ENCODE data around the gene GYS2. TPM values are rescaled to one million over a fixed set of nuclear protein-coding genes. Genes with fewer than 3 reads are reported as not detected.
"Not testable (repeated sequence)": the region's sequence is repeated elsewhere in the genome, so short reads cannot be mapped to it uniquely, and the experiment has no call there.

GYS2 gene
- not detected in 2 replicates for total RNA-seq (2014; rRNA removed; shearing (Covaris generic); ENCODE audit: low replicate concordance)

DNA sequence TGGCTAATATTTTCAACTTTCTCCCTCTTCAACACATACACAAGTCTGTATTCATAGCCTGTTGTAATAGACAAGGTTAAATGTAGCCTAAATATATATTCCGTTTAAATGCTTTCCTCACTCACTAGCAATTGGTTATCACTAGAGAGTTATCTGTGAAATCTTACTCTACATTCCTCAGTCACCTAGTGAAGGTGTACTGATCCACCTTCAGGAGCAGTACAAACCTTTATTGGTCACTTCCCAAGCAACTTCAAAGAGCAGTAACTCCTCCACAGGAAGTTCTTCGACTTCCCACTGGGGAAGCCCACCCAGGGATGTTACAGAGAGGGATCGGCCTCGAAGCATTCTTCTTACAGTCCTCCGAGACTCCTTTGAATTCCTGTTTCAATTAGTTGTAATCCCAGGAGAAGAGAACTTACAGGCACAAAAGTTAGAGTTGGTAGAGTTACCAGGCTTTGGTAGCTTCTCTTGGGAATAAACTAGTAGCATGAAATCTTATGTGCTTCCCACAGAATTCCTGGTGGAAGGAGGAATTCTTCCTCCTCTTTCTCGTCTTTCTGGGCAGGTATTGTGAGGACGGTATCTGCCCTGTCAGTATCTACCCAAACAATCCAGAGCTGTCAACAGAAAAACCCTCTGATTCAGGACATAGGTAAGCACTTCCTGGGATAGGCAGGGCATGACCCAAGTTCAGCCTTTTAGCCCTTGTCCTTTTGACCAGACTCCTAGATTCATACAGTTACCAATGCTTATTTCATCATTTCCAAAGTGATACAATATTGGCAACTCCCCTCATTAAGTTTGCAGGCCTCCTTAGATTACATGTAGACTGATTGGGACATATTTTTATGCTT lies at the start of gene GYS2:
GYS2 (minus strand) TSS at position 603 of the 857 bp plus-strand sequence; CDS start at position 348, 255 bp downstream.
- no peak for DNase-seq (ENCODE audit: low read depth)
- in situ Hi-C loops (cut with HindIII; ENCODE audit: low pct_unique_long_range_greater_than_20kb, low sequenced_read_pairs): no loop called here

DNA sequence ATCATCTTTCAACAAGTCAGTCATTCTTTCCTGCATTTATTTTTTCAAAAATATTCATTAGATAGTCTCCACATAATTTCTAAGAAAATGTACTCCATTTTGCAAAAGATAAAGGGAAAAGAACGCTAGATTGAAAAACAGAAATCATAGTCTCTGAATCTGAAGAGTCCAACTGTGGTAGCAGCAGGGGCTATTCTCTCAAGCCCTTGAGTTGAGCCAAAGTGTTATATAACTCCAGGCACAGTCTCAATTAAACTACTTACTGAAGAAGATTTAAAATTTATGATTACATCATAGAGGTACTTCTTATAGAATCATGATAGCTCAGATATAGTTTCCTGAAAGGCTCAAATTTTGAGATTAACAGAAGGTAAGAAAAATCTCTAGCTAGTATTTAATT lies 47.2 kb upstream of the GYS2 start:
- DNase-seq (ENCODE audit: low read depth): no peak
- in situ Hi-C loops (cut with HindIII; ENCODE audit: low pct_unique_long_range_greater_than_20kb, low sequenced_read_pairs): no loop called here

DNA sequence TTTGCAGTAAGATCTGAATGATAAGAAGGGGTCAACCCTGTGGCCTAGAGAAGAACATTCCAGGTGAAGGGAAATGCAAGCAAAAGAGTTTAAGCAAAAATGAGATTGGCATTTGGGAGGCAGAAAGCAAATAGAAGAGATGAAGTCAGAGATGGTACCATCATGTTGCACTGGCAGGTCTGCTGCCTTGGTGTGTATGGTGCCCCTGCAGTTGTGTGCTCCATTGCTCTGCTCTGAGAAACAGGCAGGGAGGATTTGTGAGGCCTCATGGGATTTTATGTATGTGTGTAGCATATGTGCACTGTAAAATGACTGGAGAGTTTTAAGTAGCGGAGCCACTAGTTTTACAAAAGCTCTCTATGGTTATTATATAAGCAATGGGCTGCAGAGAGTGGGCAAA lies 46.4 kb upstream of the GYS2 start:
- no peak for DNase-seq (ENCODE audit: low read depth)
- in situ Hi-C loops (cut with HindIII; ENCODE audit: low pct_unique_long_range_greater_than_20kb, low sequenced_read_pairs): no loop called here

DNA sequence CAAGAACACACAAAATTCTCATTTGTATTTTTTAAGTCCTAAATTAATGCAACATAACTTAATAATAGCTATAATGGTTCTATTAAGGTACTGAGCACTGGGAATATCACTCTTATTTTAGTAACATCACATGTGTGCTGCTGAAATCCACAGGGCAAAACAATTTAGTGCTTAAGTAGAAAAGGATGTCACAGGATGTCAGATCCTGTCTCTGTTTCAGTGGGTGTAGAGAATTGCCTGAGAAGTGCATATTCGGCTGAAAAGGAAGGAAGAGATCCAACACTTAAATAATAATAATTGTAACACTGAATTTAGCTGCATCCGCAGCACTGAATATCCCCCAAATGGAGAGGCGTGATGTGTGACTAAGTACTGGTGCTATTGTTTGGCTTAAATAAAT lies 44.4 kb upstream of the GYS2 start:
- DNase-seq (ENCODE audit: low read depth): no peak
- in situ Hi-C loops (cut with HindIII; ENCODE audit: low pct_unique_long_range_greater_than_20kb, low sequenced_read_pairs): no loop called here

DNA sequence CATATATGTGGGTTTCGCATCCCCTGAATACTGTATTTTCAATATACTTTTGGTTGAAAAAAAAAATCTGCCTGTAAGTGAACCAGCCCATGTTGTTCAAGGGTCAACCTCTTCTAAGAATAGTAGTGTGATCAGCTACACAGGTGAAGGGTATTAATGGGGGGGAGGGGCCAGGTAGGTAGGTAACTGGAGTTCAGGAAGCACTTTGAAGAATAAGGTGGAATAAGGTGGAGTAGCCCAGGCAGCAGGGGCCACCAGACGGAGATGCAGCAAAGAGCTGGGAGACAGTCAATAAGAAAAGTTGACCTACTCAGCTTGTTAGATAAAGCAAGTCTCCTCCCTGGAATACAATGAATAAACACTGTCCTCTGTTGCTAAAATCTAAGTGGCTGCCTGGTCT lies 43.7 kb upstream of the GYS2 start:
- DNase-seq (ENCODE audit: low read depth): no peak
- in situ Hi-C loops (cut with HindIII; ENCODE audit: low pct_unique_long_range_greater_than_20kb, low sequenced_read_pairs): no loop called here

DNA sequence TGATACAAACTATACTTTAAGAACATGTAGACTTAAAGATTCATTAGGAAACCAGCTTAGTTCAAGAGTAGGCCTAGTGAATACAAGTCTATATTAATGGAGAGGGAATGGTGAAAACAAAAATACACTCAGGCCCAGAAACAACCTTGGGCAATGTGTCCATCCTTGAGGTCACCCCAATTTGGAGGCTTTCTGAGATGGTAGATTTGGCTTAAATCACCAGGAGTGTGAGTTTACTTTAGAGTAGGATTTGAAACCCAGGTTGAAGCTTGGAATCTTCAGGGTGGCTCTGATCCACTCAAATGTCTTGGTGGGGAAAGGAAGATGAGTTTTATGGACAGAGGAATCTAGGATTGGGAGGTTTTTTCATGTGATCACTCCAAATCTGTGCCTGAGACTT lies 42.5 kb upstream of the GYS2 start:
- no peak for DNase-seq (ENCODE audit: low read depth)
- in situ Hi-C loops (cut with HindIII; ENCODE audit: low pct_unique_long_range_greater_than_20kb, low sequenced_read_pairs): no loop called here

DNA sequence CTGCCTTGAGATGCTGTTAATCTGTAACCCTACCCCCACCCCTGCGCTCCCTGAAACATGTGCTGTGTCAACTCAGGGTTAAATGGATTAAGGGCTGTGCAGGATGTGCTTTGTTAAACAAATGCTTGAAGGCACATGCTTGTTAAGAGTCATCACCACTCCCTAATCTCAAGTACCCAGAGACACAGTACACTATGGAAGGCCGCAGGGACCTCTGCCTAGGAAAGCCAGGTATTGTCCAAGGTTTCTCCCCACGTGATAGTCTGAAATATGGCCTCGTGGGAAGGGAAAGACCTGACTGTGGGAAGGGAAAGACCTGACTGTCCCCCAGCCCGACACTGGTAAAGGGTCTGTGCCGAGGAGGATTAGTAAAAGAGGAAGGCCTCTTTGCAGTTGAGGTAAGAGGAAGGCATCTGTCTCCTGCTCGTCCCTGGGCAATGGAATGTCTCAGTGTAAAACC lies 40.4 kb upstream of the GYS2 start:
- in situ Hi-C loops (cut with HindIII; ENCODE audit: low pct_unique_long_range_greater_than_20kb, low sequenced_read_pairs): not testable (repeated sequence)
- DNase-seq (ENCODE audit: low read depth): peak; percentile 75

DNA sequence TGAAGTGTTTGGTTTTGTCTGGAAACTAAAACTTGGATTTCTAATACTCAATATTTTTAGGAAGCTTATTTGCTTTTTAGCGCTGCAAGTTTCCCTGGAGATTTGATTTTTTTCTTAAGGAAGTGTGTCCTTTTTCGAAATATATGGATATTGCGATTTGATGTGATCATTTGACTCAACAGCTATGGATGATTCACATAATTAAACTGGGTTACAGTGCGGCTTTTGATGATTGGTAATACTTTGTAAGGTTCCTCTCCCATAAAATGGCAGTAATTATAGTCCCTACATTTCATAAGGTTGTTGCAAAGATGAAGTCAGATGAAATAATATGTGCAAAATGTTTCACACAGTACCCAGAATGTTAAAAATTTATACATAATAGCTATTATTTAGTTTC lies 39.9 kb upstream of the GYS2 start:
- no peak for DNase-seq (ENCODE audit: low read depth)
- in situ Hi-C loops (cut with HindIII; ENCODE audit: low pct_unique_long_range_greater_than_20kb, low sequenced_read_pairs): no loop called here

DNA sequence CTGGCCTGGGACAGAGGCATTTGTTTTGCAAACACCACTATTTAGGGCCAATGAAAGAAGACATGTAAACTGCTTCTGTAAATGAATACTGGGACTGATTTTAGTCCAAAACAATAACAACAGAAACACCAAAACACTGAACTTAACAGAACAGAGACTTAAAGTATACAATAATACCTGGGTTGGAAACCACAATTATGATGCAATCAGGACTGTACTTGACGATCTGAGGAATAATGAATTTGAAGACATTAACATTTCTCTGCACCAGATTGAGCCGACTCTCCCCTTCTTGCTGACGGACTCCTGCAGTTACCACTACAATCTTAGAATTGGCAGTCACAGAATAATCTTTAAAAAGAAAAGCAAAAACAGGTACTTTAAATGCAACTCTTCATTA lies 39.1 kb upstream of the GYS2 start:
- no peak for DNase-seq (ENCODE audit: low read depth)
- in situ Hi-C loops (cut with HindIII; ENCODE audit: low pct_unique_long_range_greater_than_20kb, low sequenced_read_pairs): no loop called here

DNA sequence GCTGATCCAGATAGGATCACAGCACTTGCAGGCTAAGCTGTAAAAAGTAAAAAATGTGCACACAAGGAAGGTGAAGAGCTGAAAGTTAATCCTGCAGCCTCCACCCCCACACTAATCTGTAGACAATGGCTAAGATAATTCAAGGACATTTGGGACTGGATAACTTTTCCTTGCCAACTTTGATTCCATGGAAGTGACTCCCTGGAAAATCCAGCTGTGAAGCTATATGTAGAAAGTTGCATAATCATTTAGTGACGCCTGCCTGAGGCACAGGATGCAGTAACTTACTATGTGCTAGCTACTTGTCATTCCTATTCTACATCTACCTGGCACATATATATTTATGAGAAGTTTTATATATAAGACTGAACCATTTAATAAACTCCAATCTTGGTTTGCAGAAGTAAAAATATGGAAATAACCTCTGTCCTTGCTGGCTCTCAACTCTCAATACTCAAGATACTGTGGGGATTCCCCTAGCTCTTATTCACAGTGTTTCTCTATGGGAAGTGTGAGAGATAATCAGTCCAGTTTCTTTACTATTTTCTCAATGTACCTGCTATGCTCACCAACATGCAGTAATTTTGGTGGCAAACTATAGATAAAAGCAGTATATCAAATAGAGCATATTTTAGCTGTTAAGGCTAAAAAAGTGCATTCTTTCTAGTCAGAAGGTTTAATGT lies 38.2 kb upstream of the GYS2 start:
- DNase-seq (ENCODE audit: low read depth): no peak
- in situ Hi-C loops (cut with HindIII; ENCODE audit: low pct_unique_long_range_greater_than_20kb, low sequenced_read_pairs): no loop called here

DNA sequence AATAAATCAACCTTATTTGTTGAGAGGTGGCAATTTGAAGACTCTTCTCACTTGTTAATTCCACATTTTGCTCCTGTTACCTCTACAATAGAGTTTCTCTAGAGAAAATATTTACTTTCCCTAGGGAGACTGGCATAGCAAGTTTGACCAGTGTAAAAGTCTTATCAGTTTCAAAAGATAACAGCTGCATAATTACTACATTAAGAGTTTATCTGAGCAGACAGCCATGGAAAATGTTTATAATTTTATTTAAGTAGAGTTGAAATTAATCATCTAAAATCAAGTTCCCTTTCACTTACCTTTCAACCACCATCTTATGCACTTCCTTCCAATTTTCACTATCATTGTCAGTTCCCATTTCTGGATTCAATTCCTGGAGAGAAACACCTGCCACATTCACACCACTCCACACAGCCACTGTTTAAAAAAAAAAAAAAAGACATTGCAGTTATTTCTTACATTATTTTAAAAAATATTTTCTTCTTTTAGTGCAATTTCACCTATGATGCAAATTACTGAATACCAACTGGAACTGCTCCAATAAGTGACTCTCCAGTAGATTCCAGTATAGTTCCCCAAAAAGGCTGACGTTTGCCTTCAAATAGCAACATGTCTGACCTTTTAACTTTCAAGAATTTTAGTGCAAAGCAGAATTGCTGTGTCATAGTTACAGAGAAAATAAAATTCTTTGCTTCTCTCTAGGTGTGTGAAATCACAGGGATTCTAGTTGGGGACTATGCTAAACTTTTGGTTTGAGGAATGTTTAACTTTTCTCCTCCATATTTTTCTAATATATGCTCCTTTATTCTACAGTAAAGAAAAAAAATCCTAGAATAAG lies 33.6 kb upstream of the GYS2 start:
- peak; percentile 60 for DNase-seq (ENCODE audit: low read depth)

DNA sequence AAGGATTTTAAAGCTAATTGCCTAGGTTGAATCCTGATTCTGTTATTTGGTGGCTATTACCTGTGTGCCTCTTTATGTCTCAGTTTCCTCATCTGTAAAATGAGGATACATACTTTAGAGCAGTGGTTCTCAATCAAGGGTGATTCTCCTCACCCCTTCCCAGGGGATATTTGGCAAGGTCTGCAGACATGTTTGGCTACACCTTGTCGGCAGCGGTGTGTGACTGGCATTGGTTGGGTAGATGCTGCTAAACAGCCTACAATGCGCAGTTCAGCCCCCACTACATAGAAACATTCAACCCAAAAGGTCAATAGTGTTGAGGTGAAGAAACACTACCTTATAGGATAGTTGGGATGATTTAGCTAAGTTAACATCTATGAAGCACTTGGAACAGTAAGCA lies 29.6 kb upstream of the GYS2 start:
- DNase-seq (ENCODE audit: low read depth): no peak
- in situ Hi-C loops (cut with HindIII; ENCODE audit: low pct_unique_long_range_greater_than_20kb, low sequenced_read_pairs): no loop called here

More for the DNA sequence above, 33.6 kb upstream of the GYS2 start:
- in situ Hi-C loops (cut with HindIII; ENCODE audit: low pct_unique_long_range_greater_than_20kb, low sequenced_read_pairs): no loop called here

DNA sequence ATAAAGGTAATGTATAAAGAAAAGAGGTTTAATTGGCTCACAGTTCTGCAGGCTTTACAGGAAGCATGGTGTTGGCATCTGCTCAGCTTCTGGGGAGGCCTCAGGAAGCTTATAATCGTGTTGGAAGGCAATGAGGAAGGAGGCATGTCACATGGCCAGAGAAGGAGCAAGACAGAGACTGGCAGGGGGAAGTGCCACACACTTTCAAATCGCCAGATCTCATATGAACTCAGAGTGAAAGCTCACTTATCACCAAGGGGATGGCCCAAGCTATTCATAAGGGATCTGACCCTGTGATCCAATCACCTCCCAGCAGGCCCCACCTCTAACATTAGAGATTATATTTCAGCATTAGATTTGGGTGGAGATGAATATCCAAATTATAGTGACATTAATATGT lies 26.7 kb upstream of the GYS2 start:
- in situ Hi-C loops (cut with HindIII; ENCODE audit: low pct_unique_long_range_greater_than_20kb, low sequenced_read_pairs): no loop called here
- DNase-seq (ENCODE audit: low read depth): no peak

DNA sequence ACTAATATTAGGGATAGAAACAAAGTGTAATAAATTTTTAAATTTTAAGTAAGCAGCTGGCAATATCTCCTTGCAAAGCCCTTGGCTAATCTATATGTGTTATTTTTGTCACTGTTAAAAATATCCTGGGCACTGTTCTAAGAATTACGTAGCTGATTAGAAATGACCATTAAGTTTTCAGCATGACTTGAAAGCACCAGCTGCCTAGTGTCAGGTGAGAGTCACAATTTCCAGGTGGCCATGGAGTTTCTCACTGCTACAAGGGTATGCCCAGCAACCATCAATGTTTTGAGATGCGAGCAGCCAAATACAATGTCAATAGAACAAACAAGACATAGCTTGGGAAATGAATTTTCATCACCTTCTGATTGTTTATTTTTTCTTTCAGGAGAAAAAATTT lies 23.3 kb upstream of the GYS2 start:
- in situ Hi-C loops (cut with HindIII; ENCODE audit: low pct_unique_long_range_greater_than_20kb, low sequenced_read_pairs): no loop called here
- no peak for DNase-seq (ENCODE audit: low read depth)

DNA sequence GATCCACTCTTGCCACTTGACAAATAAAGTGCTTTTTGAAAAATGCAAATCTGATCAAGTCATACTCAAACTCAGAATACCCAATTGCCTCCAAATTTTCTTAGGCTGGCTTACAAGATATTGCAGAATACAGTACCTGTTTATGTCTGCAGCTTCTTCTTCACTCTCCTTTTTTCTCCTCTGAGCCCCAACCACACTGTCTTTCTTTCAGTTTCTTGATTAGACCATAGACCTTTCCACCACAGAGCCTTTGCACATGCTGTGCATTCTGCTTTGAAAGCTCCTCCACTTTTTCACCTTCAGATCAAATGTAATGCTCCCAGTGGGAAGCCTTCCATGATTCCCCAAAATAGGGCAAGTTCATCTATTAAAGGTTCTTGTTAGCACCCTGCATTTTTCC lies 13.9 kb upstream of the GYS2 start:
- in situ Hi-C loops (cut with HindIII; ENCODE audit: low pct_unique_long_range_greater_than_20kb, low sequenced_read_pairs): no loop called here
- DNase-seq (ENCODE audit: low read depth): no peak

DNA sequence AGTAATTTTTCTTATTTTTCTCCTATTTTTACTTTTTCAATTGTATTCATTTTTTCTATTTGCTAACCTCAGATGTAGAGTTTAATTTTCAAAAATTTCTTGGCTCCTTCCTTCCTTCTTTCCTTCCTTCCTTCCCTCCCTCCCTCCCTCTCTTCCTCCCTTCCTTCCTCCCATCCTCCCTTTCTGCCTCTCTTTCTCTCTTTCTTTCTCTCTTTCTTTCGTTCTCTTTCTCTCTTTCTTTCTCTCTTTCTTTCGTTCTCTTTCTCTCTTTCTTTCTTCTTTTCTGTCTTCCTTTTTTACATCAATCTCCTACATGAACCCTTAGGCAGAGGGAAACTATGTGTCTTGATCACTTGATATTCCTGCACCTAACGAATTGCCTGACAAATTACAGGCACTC lies 12.4 kb upstream of the GYS2 start:
- in situ Hi-C loops (cut with HindIII; ENCODE audit: low pct_unique_long_range_greater_than_20kb, low sequenced_read_pairs): no loop called here
- no peak for DNase-seq (ENCODE audit: low read depth)

DNA sequence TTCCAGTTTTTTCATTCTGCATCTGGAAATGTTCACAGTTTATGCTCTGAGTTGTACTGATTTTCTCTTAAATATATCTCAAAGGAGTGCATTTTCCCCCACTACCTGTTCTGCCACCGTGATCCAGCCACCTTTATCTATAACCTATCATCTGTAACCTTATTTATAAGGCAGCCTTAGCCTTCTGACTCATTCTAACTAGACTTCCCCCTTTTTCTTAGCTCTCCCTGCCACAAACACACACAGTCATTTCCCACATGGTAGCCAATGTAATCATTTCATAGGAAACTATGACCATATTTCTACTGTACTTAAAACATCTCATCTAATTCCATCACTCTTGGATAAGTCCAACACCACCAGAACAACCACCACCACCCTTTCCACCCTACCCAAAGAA lies 10.8 kb upstream of the GYS2 start:
- in situ Hi-C loops (cut with HindIII; ENCODE audit: low pct_unique_long_range_greater_than_20kb, low sequenced_read_pairs): no loop called here
- DNase-seq (ENCODE audit: low read depth): no peak

DNA sequence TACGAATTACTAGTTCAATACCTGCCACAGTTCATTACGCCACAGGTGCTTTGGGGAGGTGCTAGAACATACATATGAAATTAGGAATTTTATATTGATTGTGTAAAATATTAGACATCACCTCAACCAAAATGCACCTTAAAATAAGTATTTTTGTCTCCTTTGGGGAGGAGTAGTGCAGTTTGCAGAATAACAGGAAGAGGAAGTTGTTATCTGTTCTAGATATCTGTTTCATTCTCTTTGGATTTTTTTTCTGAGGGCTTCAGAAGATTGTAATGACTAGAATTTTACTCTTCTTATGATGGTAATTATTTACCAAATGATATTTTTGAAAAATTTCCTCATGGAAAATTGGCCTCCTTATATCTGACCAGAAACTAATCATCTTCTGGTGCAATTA lies 9.9 kb upstream of the GYS2 start:
- in situ Hi-C loops (cut with HindIII; ENCODE audit: low pct_unique_long_range_greater_than_20kb, low sequenced_read_pairs): no loop called here
- no peak for DNase-seq (ENCODE audit: low read depth)

DNA sequence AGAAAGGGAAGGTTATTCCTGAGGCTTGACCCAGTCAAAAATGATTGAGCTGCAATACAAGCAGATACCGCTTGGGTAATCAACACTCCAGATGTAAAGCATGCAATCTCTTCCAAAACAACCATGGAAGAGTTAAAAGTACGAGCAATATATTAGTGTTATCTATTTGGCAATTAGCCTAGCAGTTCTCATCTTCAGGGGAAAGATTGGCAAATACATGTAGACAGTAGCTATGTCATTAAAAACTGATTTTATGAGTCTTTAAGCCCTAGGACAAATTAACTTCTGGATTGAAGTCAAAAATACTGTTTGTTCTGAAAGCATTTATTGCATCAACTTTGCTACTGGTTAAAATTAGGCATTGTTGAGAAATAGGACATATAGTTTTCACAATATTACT lies 9.3 kb upstream of the GYS2 start:
- no peak for DNase-seq (ENCODE audit: low read depth)
- in situ Hi-C loops (cut with HindIII; ENCODE audit: low pct_unique_long_range_greater_than_20kb, low sequenced_read_pairs): no loop called here
